Trophoblast cell (in vitro differentiated cells and primary cell): ENCODE measurements around the gene CRYBG1.

Experiments used
- DNase-seq, 2 donors: peaks; one replicate each; pipeline ENCODE4 v3.0.0-alpha.2; 2016
- H2AFZ ChIP-seq: 2 replicates; pipeline ENCODE4 v1.6.1; 2013; ENCODE audit warnings: low read length, moderate library complexity, mild to moderate bottlenecking; ENCODE audit not compliant: insufficient read depth, poor library complexity
- H2AK5ac ChIP-seq: 2 replicates; pipeline ENCODE4 v1.6.1; 2013; ENCODE audit warnings: mild to moderate bottlenecking, low read length
- H2BK120ac ChIP-seq: 2 replicates; pipeline ENCODE4 v1.6.1; 2013; ENCODE audit warnings: low read length, mild to moderate bottlenecking, moderate library complexity; ENCODE audit not compliant: insufficient read depth, poor library complexity
- H2BK12ac ChIP-seq: 2 replicates; pipeline ENCODE4 v1.6.1; 2013; ENCODE audit warnings: mild to moderate bottlenecking, low read length, moderate library complexity
- H2BK5ac ChIP-seq: 2 replicates; pipeline ENCODE4 v1.6.1; 2013; ENCODE audit warnings: low read length, low read depth, moderate library complexity, mild to moderate bottlenecking; ENCODE audit not compliant: poor library complexity
- H3K14ac ChIP-seq: 2 replicates; pipeline ENCODE4 v1.6.1; 2013; ENCODE audit warnings: mild to moderate bottlenecking, low read length
- H3K18ac ChIP-seq: 2 replicates; pipeline ENCODE4 v1.6.1; 2013; ENCODE audit warnings: mild to moderate bottlenecking, low read length
- H3K23ac ChIP-seq: 2 replicates; pipeline ENCODE4 v1.6.1; 2013; ENCODE audit warnings: low read length
- H3K27ac ChIP-seq: 2 replicates; pipeline ENCODE4 v1.5.1; 2013; ENCODE audit warnings: low read depth, mild to moderate bottlenecking, inconsistent platforms, low read length, moderate library complexity
- H3K27me3 ChIP-seq: 2 replicates; pipeline ENCODE4 v1.6.1; 2013; ENCODE audit warnings: inconsistent platforms, mild to moderate bottlenecking, low read length, moderate library complexity; ENCODE audit not compliant: insufficient read depth
- H3K36me3 ChIP-seq, 2 experiments: 1 replicate in 1 of 2; 2 replicates in 1 of 2; pipeline ENCODE4 v1.6.1; 2013; ENCODE audit warnings: low read length in 2 of 2, mild to moderate bottlenecking in 2 of 2, moderate library complexity in 1 of 2; ENCODE audit not compliant: insufficient read depth in 2 of 2, control insufficient read depth in 1 of 2
- H3K4ac ChIP-seq: 2 replicates; pipeline ENCODE4 v1.6.1; 2013; ENCODE audit warnings: low read depth, mild to moderate bottlenecking, low read length, moderate library complexity
- H3K4me1 ChIP-seq, 2 experiments: 1 replicate in 1 of 2; 2 replicates in 1 of 2; pipeline ENCODE4 v1.6.1; 2013; ENCODE audit warnings: low read length in 2 of 2, mild to moderate bottlenecking in 2 of 2, moderate library complexity in 1 of 2; ENCODE audit not compliant: insufficient read depth in 2 of 2, control insufficient read depth in 1 of 2
- H3K4me2 ChIP-seq: 2 replicates; pipeline ENCODE4 v1.6.1; 2013; ENCODE audit warnings: inconsistent platforms, mild to moderate bottlenecking, low read length, moderate library complexity
- H3K4me3 ChIP-seq: 2 replicates; pipeline ENCODE4 v1.5.1; 2013; ENCODE audit warnings: mild to moderate bottlenecking, low read depth, low read length, inconsistent platforms
- H3K79me1 ChIP-seq: one replicate; pipeline ENCODE4 v1.6.1; 2013; ENCODE audit warnings: low read length
- H3K79me2 ChIP-seq: 2 replicates; pipeline ENCODE4 v1.6.1; 2013; ENCODE audit warnings: low read length, mild to moderate bottlenecking; ENCODE audit not compliant: control insufficient read depth, insufficient read depth, poor library complexity
- H3K9ac ChIP-seq: 2 replicates; pipeline ENCODE4 v1.6.1; 2013; ENCODE audit warnings: mild to moderate bottlenecking, low read length
- H3K9me3 ChIP-seq: 2 replicates; pipeline ENCODE4 v1.6.1; 2013; ENCODE audit warnings: low read depth, mild to moderate bottlenecking, control low read depth, inconsistent platforms, low read length; ENCODE audit not compliant: insufficient read depth
- H4K12ac ChIP-seq: 2 replicates; pipeline ENCODE4 v1.6.1; 2013; ENCODE audit warnings: low read depth, mild to moderate bottlenecking, low read length, moderate library complexity
- H4K8ac ChIP-seq: 2 replicates; pipeline ENCODE4 v1.6.1; 2013; ENCODE audit warnings: low read depth, mild to moderate bottlenecking, low read length, moderate library complexity
- H4K91ac ChIP-seq: one replicate; pipeline ENCODE4 v1.6.1; 2013; ENCODE audit warnings: low read depth, mild to moderate bottlenecking, low read length, moderate library complexity
- WGBS: extraction: QIAGEN DNeasy Blood & Tissue Kit; methylation state at CpG from one replicate; pipeline ENCODE4 v1.1.7; 2013; ENCODE audit warnings: missing lambda C conversion rate; ENCODE audit not compliant: insufficient read length, insufficient coverage; ENCODE audit errors: extremely low coverage; 5-methylcytosine and 5-hydroxymethylcytosine counted together

Gene CRYBG1

DNA sequence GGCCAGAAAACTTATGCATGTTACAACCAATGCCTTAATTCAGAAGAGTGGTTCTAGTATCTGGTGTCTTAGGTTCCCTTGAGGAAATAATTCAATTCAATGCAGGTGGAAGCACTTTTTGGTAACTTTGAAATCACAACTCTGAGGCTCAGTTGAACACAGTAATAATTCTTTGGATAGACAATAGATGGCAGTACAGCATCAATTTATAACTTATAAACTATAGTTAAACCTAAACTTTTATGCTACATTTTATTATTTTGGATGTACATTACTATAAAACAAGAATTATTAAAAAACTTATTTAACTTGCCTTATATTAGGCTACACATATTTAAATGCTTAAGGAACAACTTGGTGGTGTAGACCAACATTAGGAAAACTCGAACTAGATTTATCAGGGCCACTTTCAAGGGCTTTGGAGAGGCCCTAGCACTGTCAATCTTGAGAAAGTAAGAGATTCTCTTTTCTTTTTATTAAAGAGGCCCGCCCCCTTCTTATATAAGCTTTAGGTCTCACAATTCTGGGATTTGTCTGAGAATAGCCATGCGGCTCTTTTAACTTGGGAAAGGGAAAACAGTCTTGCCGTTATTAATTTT lies 85.9 kb downstream of the CRYBG1 start:
- Histone ChIP-seq H2BK5ac (no peak overlapping the region), H3K27ac (no peak overlapping the region), H4K8ac (no peak overlapping the region), H3K23ac (no peak overlapping the region), H2BK120ac (no peak overlapping the region), H3K4me2 (no peak overlapping the region), H2BK12ac (no peak overlapping the region), H4K12ac (no peak overlapping the region), H3K79me2 (no peaks in the 10 kb centered on the region), H2AK5ac (no peak overlapping the region), H3K79me1 (no peaks in the 10 kb centered on the region), H3K4ac (no peak overlapping the region), H3K4me3 (no peak overlapping the region), H3K36me3 (no peaks in the 10 kb centered on the region), H2AFZ (no peak overlapping the region), H3K9ac (no peak overlapping the region), H3K9me3 (no peaks in the 10 kb centered on the region), H3K4me1 (peaks cover 0 to 3% of the 10 kb centered on the region in 2 experiments), H3K18ac (no peak overlapping the region), H3K14ac (no peak overlapping the region), H4K91ac (no peak overlapping the region), H3K27me3 (no peaks in the 10 kb centered on the region)
- WGBS = no CpG with 5 or more reads among the region's 4 CpGs
- DNase-seq = peak in 1 of 2 donors; percentile 48

DNA sequence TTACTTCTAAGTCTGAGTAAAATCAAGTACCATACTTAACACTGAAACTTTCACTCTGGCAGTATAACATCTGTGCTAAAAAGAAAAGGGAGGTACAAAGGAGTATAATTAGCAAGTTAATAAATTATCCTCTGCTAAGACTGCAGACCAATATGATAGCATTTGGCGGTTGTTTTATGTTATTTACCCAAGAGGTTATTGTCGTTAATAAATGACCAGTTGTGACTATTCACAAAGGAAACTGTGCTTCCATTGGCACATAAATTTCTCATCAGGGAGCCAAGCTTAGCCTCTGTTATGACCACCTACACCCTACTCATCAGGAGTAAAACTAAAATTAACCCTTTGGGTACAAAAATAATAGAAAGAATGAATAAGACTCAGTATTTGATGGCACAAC lies 86.5 kb downstream of the CRYBG1 start:
- Histone ChIP-seq H2BK5ac (no peak overlapping the region), H4K91ac (no peak overlapping the region), H3K27me3 (no peaks in the 10 kb centered on the region), H3K9me3 (no peaks in the 10 kb centered on the region), H2BK120ac (no peak overlapping the region), H3K79me2 (no peaks in the 10 kb centered on the region), H3K18ac (no peak overlapping the region), H3K79me1 (no peaks in the 10 kb centered on the region), H3K36me3 (no peaks in the 10 kb centered on the region), H3K4me3 (no peak overlapping the region), H3K14ac (no peak overlapping the region), H3K23ac (no peak overlapping the region), H3K9ac (no peak overlapping the region), H2AK5ac (no peak overlapping the region), H3K27ac (no peak overlapping the region), H3K4ac (no peak overlapping the region), H4K12ac (no peak overlapping the region), H4K8ac (no peak overlapping the region), H3K4me2 (no peak overlapping the region), H3K4me1 (peaks cover 0 to 3% of the 10 kb centered on the region in 2 experiments), H2AFZ (no peak overlapping the region), H2BK12ac (no peak overlapping the region)
- no CpG with 5 or more reads among the region's 2 CpGs for WGBS
- DNase-seq = no peak

DNA sequence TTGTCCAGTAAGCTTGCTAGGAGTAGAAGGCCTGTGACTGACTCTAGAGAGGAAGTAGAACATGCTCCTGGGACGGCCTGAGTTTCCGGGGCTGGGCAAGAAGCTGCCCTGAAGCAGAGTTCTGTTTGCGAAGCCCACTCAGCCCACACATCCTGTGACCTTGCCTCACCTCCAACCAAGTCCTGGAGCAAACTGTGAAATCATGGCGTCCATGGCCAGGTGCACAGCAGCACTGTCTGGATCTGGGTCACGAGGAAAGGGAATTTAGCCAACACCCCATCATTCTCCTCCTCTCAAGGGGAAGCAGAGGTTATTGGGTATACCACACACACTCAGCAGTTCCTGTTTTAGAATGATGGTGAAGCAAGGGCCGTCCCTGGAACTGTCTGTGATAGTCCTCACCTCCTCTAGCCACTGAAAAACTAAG lies 87.5 kb downstream of the CRYBG1 start:
- no peak overlapping the region for H3K14ac ChIP-seq
- no peak for DNase-seq
- no peak overlapping the region for H4K12ac ChIP-seq
- H2BK12ac ChIP-seq = no peak overlapping the region
- H3K9me3 ChIP-seq = no peaks in the 10 kb centered on the region
- no peak overlapping the region for H2AFZ ChIP-seq
- no peak overlapping the region for H4K91ac ChIP-seq
- H3K18ac ChIP-seq = no peak overlapping the region
- no peak overlapping the region for H3K27ac ChIP-seq
- no peak overlapping the region for H3K23ac ChIP-seq
- no peaks in the 10 kb centered on the region for H3K36me3 ChIP-seq
- H3K4me2 ChIP-seq = no peak overlapping the region
- WGBS = no CpG with 5 or more reads among the region's 6 CpGs
- peaks cover 0 to 3% of the 10 kb centered on the region in 2 experiments for H3K4me1 ChIP-seq
- no peak overlapping the region for H2BK120ac ChIP-seq
- H3K4ac ChIP-seq = no peak overlapping the region
- H3K79me2 ChIP-seq = no peaks in the 10 kb centered on the region
- no peaks in the 10 kb centered on the region for H3K79me1 ChIP-seq
- no peak overlapping the region for H2BK5ac ChIP-seq
- H4K8ac ChIP-seq = no peak overlapping the region
- no peaks in the 10 kb centered on the region for H3K27me3 ChIP-seq
- no peak overlapping the region for H3K4me3 ChIP-seq
- H3K9ac ChIP-seq = peak overlapping the region; percentile 0
- H2AK5ac ChIP-seq = no peak overlapping the region

DNA sequence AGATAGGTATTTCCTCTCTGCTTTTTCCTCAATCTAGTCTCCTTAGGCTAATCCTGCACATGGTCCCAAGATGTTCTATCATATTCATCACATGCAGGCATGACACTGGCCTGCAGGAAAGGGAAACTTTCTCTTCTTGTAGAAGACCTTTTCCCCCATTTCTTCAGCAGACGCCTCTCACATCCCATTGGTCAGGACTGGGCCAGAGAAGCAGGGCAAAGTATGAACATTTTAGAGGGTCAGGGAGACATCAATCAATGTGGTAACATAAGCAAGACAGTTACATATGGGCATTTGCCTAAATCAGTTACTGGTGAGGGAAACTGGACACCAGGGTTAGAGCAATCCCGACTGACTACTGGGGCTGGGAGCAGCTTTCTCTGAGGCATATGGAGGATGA lies 90.1 kb downstream of the CRYBG1 start:
- Histone ChIP-seq H2BK120ac (no peak overlapping the region), H3K79me1 (no peaks in the 10 kb centered on the region), H3K27ac (no peak overlapping the region), H2AK5ac (no peak overlapping the region), H3K4me1 (peaks cover 0 to 3% of the 10 kb centered on the region in 2 experiments), H4K12ac (no peak overlapping the region), H4K91ac (no peak overlapping the region), H2BK5ac (no peak overlapping the region), H2AFZ (no peak overlapping the region), H3K4me2 (no peak overlapping the region), H3K14ac (no peak overlapping the region), H3K4me3 (no peak overlapping the region), H3K9ac (no peak overlapping the region), H3K18ac (no peak overlapping the region), H2BK12ac (no peak overlapping the region), H3K79me2 (no peaks in the 10 kb centered on the region), H3K4ac (no peak overlapping the region), H4K8ac (no peak overlapping the region), H3K23ac (no peak overlapping the region), H3K9me3 (no peaks in the 10 kb centered on the region), H3K27me3 (no peaks in the 10 kb centered on the region), H3K36me3 (no peaks in the 10 kb centered on the region)
- no peak for DNase-seq
- no CpG with 5 or more reads among the region's 2 CpGs for WGBS
